ENCODE measurements around the gene IL11RA.

IL11RA gene

GRCh38 chr9:34633166-34633565, 18.8 kb upstream of the IL11RA start:
- no peak for DNase-seq (ENCODE audit: extremely low read depth, low read depth)
- TF ChIP-seq CTCF (IDR thresholded peaks at IDR 0.05; ENCODE audit: low read depth, low read length), result no peak

GRCh38 chr9:34633851-34634550, 18.0 kb upstream of the IL11RA start:
- DNase-seq (ENCODE audit: extremely low read depth, low read depth), result no peak
- peak; percentile 82 for TF ChIP-seq CTCF (IDR thresholded peaks at IDR 0.05; ENCODE audit: low read depth, low read length)

GRCh38 chr9:34634551-34635248, 17.3 kb upstream of the IL11RA start:
- DNase-seq (ENCODE audit: extremely low read depth, low read depth), result no peak
- TF ChIP-seq CTCF (IDR thresholded peaks at IDR 0.05; ENCODE audit: low read depth, low read length), result no peak

GRCh38 chr9:34635556-34635955, 16.4 kb upstream of the IL11RA start:
- no peak for TF ChIP-seq CTCF (IDR thresholded peaks at IDR 0.05; ENCODE audit: low read depth, low read length)

GRCh38 chr9:34636791-34637355, 15.1 kb upstream of the IL11RA start:
- TF ChIP-seq CTCF (IDR thresholded peaks at IDR 0.05; ENCODE audit: low read depth, low read length), result no peak
- DNase-seq (ENCODE audit: extremely low read depth, low read depth), result no peak

More at GRCh38 chr9:34635556-34635955, 16.4 kb upstream of the IL11RA start:
- no peak for DNase-seq (ENCODE audit: extremely low read depth, low read depth)

- no peak for TF ChIP-seq CTCF (IDR thresholded peaks at IDR 0.05; ENCODE audit: low read depth, low read length)
- DNase-seq (ENCODE audit: extremely low read depth, low read depth), result peak; percentile 84
Observed at GRCh38 chr9:34637356-34638137, 14.4 kb upstream of the IL11RA start, which contains the start of gene SIGMAR1. SIGMAR1 (minus strand) TSS chr9:34637787; CDS start chr9:34637697, 90 bp downstream.
